RWPE2 (cell line): ENCODE results near the gene TTC39C.

Source experiments
- ATAC-seq: fragments of 200-7000 bp; cut with Tn5 transposase; 3 replicates; pipeline ENCODE4 v1.9.1; 2021; ENCODE audit warnings: low read depth
- DNase-seq: peaks from one replicate; pipeline ENCODE4 v3.0.0-alpha.2; 2020; ENCODE audit warnings: low spot score
- H3K27ac ChIP-seq: fragments of 450-650 bp; 2 replicates; pipeline ENCODE4 v1.5.1; 2017; ENCODE audit warnings: mild to moderate bottlenecking; ENCODE audit not compliant: poor library complexity, severe bottlenecking
- H3K27me3 ChIP-seq: fragments of 250-450 bp; sonication (Bioruptor Pico); 2 replicates; pipeline ENCODE4 v1.5.1; 2021; ENCODE audit warnings: mild to moderate bottlenecking, moderate library complexity; ENCODE audit not compliant: insufficient read depth, poor library complexity, severe bottlenecking
- H3K36me3 ChIP-seq: fragments of 250-450 bp; sonication (Bioruptor Pico); 2 replicates; pipeline ENCODE4 v1.5.1; 2020; ENCODE audit warnings: low read depth, mild to moderate bottlenecking, moderate library complexity
- H3K4me1 ChIP-seq: fragments of 250-450 bp; sonication (Bioruptor Pico); 2 replicates; pipeline ENCODE4 v1.5.1; 2021; ENCODE audit warnings: mild to moderate bottlenecking, moderate library complexity; ENCODE audit not compliant: insufficient read depth, poor library complexity, severe bottlenecking
- H3K4me3 ChIP-seq: fragments of 250-450 bp; sonication (Bioruptor Pico); 2 replicates; pipeline ENCODE4 v1.5.1; 2021; ENCODE audit warnings: mild to moderate bottlenecking, moderate library complexity; ENCODE audit not compliant: severe bottlenecking
- H3K9me3 ChIP-seq: fragments of 250-450 bp; sonication (Bioruptor Pico); 2 replicates; pipeline ENCODE4 v1.5.1; 2021; ENCODE audit warnings: mild to moderate bottlenecking, moderate library complexity; ENCODE audit not compliant: severe bottlenecking
- TF ChIP-seq, protein P1 (sequence below): fragments of 450-650 bp; IDR thresholded peaks from one replicate; pipeline ENCODE4 v1.5.1; 2017; ENCODE audit warnings: mild to moderate bottlenecking, moderate library complexity; ENCODE audit not compliant: poor library complexity, severe bottlenecking

Gene TTC39C

DNA sequence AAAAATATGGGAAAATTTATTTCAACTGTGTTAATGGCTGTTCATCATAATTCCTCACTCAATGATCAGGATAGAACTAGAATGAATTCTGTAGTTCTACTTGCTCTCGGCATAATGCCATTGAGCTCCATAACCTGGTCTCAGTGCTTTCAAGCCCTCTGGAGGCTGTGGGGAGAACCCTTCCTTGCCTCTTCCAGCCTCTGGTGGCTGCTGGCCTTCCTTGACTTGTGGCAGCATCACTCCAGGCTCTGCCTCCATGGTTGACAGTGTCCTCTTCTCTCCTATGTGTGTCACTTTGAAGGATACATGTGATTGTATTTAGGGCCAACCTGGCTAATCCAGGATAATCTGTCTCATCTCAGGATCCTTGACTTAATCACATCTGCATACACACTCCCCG lies 97.4 kb downstream of the TTC39C start:
- Histone ChIP-seq H3K27me3 (no peaks in the 10 kb centered on the region), H3K36me3 (no peaks in the 10 kb centered on the region), H3K9me3 (no peaks in the 10 kb centered on the region), H3K27ac (no peak overlapping the region), H3K4me1 (peaks cover 13% of the 10 kb centered on the region), H3K4me3 (no peak overlapping the region)
- ATAC-seq, result no peak
- no peak for DNase-seq
- TF ChIP-seq, protein P1, sequence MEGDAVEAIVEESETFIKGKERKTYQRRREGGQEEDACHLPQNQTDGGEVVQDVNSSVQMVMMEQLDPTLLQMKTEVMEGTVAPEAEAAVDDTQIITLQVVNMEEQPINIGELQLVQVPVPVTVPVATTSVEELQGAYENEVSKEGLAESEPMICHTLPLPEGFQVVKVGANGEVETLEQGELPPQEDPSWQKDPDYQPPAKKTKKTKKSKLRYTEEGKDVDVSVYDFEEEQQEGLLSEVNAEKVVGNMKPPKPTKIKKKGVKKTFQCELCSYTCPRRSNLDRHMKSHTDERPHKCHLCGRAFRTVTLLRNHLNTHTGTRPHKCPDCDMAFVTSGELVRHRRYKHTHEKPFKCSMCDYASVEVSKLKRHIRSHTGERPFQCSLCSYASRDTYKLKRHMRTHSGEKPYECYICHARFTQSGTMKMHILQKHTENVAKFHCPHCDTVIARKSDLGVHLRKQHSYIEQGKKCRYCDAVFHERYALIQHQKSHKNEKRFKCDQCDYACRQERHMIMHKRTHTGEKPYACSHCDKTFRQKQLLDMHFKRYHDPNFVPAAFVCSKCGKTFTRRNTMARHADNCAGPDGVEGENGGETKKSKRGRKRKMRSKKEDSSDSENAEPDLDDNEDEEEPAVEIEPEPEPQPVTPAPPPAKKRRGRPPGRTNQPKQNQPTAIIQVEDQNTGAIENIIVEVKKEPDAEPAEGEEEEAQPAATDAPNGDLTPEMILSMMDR, result no peak

DNA sequence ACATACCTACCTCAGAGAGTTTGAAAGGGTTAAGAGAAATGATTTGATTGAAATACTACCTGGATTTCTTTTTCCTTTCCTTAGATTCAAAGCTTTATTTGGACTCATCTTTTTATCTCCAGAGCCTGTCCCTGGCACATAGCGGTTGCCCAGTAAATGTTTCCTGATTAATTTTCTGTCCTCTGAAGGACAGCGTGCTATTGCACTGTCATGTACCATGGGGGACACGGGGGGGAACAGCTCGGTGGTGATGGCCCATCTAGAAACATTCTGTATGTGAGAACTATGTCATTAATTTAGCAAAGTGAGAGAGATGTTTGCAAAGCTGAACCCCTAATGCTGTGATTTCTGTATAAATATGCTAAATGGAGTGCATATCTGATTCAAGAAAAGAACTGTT lies 97.9 kb downstream of the TTC39C start:
- no peaks in the 10 kb centered on the region for H3K9me3 ChIP-seq
- peaks cover 13% of the 10 kb centered on the region for H3K4me1 ChIP-seq
- no peak for ATAC-seq
- H3K27ac ChIP-seq, result no peak overlapping the region
- TF ChIP-seq, protein P1, result no peak
- H3K27me3 ChIP-seq, result no peaks in the 10 kb centered on the region
- H3K36me3 ChIP-seq, result no peaks in the 10 kb centered on the region
- H3K4me3 ChIP-seq, result no peak overlapping the region
- DNase-seq, result no peak

DNA sequence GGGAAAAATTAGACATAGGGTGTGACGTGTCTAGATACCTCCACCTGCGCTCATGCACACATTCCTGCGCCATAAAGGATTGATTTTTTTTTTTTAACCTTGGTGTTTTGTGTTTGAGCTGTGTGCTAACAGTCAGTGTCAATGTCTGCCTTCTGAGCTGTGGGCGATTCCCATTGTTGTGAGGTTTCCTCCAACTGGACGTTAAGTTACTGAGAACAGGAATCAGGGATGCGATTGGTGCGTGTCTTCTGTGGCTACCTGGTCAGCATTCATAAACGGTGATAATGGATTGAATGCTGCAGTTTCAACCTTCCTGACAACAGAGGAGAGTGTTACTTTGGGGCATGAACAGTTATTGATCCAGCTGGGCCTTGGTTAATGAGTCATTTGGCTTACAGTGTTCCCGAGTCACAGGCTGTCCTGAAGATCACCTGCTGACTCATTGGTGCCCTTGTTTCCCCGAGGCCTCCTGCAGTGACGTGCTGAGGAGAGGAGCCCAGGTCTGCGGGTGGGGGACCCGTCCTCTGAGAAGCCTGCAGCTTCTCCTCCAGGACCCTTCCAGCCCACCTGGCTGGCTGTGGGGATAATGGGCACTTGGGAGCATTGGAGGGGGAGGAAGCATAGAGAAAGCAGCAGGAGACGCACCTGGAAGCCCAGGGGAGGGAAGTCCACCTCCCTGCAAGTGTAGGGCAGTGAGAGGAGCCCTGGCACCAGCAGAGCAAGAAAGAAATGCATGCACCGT lies 98.5 kb downstream of the TTC39C start:
- TF ChIP-seq, protein P1, result no peak
- H3K9me3 ChIP-seq, result no peaks in the 10 kb centered on the region
- ATAC-seq (peak; percentile 91), DNase-seq (no peak)
- H3K4me1 ChIP-seq, result peaks cover 13% of the 10 kb centered on the region
- H3K4me3 ChIP-seq, result no peak overlapping the region
- no peak overlapping the region for H3K27ac ChIP-seq
- no peaks in the 10 kb centered on the region for H3K36me3 ChIP-seq
- no peaks in the 10 kb centered on the region for H3K27me3 ChIP-seq

DNA sequence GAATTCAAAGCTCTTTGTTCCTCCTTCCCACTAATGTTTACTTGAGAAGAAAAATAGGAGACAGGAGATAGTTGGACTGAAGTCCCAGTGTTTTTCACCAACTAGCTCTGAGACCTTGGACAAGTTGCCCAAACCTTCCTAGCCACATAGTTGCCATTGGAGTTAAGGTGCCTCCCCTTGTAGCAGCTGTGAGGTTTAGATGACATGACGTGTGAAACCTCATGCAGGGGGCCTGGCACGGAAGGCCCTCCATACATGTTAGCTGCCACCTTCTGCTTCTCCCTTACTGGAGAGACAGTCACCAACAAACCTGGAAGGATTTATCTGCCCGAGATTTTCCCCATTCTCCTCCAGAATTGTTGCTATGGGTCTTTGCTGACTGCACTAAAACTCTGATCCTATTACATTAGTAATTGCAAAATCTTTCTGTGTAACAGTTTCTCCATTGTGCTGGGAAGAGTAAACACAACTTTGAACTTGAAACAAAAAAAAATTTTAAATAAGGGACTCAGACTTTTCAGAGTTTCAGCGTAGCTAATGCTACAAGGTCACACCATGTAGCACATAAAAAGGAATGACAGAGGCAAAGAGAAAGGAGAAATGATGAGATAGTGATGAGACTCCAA lies 100.5 kb downstream of the TTC39C start:
- ATAC-seq (no peak), DNase-seq (no peak)
- Histone ChIP-seq H3K4me1 (peaks cover 13% of the 10 kb centered on the region), H3K27me3 (no peaks in the 10 kb centered on the region), H3K9me3 (no peaks in the 10 kb centered on the region), H3K36me3 (no peaks in the 10 kb centered on the region), H3K27ac (no peak overlapping the region), H3K4me3 (no peak overlapping the region)
- TF ChIP-seq, protein P1, result no peak

DNA sequence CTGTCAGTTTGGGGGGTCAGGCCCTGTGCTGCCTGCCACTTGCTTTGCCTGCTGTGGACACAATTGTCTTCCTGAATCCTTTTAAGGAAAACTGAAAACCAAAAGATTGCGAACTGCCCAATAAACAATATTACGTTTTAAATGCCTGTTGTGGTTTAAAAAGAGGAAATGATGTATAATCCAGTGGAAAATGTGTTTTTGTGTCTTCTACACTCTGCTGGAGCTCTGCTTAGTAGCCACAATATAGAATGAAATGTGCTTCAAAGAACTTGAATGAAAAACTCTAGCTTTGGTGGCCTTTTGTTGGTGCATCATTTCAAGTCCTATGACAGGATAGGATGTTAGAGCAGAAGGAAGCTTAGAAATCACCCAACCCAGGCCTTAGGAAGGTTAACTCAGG lies 101.1 kb downstream of the TTC39C start:
- Histone ChIP-seq H3K4me1 (peaks cover 13% of the 10 kb centered on the region), H3K27ac (no peak overlapping the region), H3K9me3 (no peaks in the 10 kb centered on the region), H3K36me3 (peaks cover 1% of the 10 kb centered on the region; the same call in 1 of the 2 replicates), H3K4me3 (no peak overlapping the region), H3K27me3 (no peaks in the 10 kb centered on the region)
- DNase-seq (no peak), ATAC-seq (no peak)
- TF ChIP-seq, protein P1, result no peak
